ENCODE measurements around the gene PIP5KL1. TPM values are rescaled to one million over a fixed set of nuclear protein-coding genes. Genes with fewer than 3 reads are reported as not detected.

The PIP5KL1 gene
- total RNA-seq, 1 donor from 2014 or later, result 4.3 TPM

DNA sequence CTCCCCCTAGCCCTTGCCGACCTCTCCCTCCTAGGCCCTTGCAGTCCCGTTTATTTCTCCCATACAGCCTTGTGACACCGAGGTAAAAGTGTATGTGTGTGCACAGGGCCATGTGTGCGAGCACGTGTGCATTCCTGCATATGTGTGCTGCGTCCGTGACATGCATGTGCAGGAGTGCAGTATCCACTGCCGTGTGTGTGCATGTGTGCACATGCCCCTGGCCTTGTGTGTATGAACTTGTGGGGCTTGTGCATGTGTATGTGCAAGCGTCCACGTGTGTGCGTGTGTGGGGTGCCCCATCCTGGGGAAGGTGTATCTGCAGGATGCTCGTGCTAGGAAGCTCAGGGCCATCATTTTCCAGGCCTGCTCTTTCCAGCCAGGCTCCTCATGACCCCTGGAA lies 59.7 kb downstream of the PIP5KL1 start:
- Mint-ChIP-seq H3K4me3 (ENCODE audit: unreplicated experiment) (no peak overlapping the region), H3K27me3 (ENCODE audit: low read depth) (no peaks in the 10 kb centered on the region), H3K36me3 (ENCODE audit: low read depth) (peaks cover 16% of the 10 kb centered on the region), H3K27ac (ENCODE audit: unreplicated experiment) (no peak overlapping the region), H3K9me3 (ENCODE audit: low read depth) (no peaks in the 10 kb centered on the region), H3K4me1 (ENCODE audit: low read depth) (peaks cover 19% of the 10 kb centered on the region)
- no peak for DNase-seq (ENCODE audit: low spot score)
- TF ChIP-seq CTCF (IDR thresholded peaks at IDR 0.05), result no peak

Other genes starting within 250 kb of the PIP5KL1 start
- 0.27 TPM in 1 of 3 replicates, not detected in the others for gene CFAP157, start 223.8 kb downstream of the PIP5KL1 start, total RNA-seq
- gene PTRH1, start 215.1 kb downstream of the PIP5KL1 start, total RNA-seq, result 11.0 to 13.3 TPM (median 11.2 TPM) in 3 replicates
- not detected in 3 replicates for gene TTC16, start 214.7 kb downstream of the PIP5KL1 start, total RNA-seq
- 6.1 to 8.1 TPM (median 6.4 TPM) in 3 replicates for gene TOR2A, start 195.5 kb downstream of the PIP5KL1 start, total RNA-seq
- gene SH2D3C, start 152.1 kb downstream of the PIP5KL1 start, total RNA-seq, result 2.5 to 9.9 TPM (median 9.4 TPM) in 3 replicates
- gene CDK9, start 144.7 kb downstream of the PIP5KL1 start, total RNA-seq, result 54.9 to 67.6 TPM (median 60.3 TPM) in 3 replicates
- 50.8 to 52.8 TPM (median 50.8 TPM) in 3 replicates for gene FPGS, start 127.9 kb downstream of the PIP5KL1 start, total RNA-seq
- 81.3 to 101 TPM (median 89.5 TPM) in 3 replicates for gene ENG, start 76.1 kb downstream of the PIP5KL1 start, total RNA-seq
- gene AK1, start 53.1 kb downstream of the PIP5KL1 start, total RNA-seq, result 75.3 to 83.8 TPM (median 77.2 TPM) in 3 replicates
- 45.5 to 54.3 TPM (median 47.5 TPM) in 3 replicates for gene ST6GALNAC6, start 31.2 kb downstream of the PIP5KL1 start, total RNA-seq
- 22.2 to 25.5 TPM (median 24.4 TPM) in 3 replicates for gene ST6GALNAC4, start 13.7 kb downstream of the PIP5KL1 start, total RNA-seq
- gene DPM2, start 7.1 kb upstream of the PIP5KL1 start, total RNA-seq, result 26.3 to 28.9 TPM (median 27.8 TPM) in 3 replicates
- 39.4 to 63.0 TPM (median 61.8 TPM) in 3 replicates for gene EEIG1, start 50.2 kb upstream of the PIP5KL1 start, total RNA-seq
- gene NAIF1, start 136.5 kb upstream of the PIP5KL1 start, total RNA-seq, result 6.8 to 8.8 TPM (median 7.8 TPM) in 3 replicates
- 10.6 to 17.6 TPM (median 15.8 TPM) in 3 replicates for gene SLC25A25, start 137.5 kb upstream of the PIP5KL1 start, total RNA-seq
- gene PTGES2, start 197.0 kb upstream of the PIP5KL1 start, total RNA-seq, result 43.5 to 53.6 TPM (median 49.3 TPM) in 3 replicates
- not detected in 3 replicates for gene LCN2, start 218.7 kb upstream of the PIP5KL1 start, total RNA-seq
- 78.8 to 85.3 TPM (median 80.2 TPM) in 3 replicates for gene BBLN, start 229.5 kb upstream of the PIP5KL1 start, total RNA-seq